Fibroblast of peridontal ligament (primary cell): ENCODE data around the gene NAPEPLD.
A peak's percentile ranks its signal among the peaks of the same experiment; 100 is the strongest.
"Not testable (repeated sequence)": the region's sequence is repeated elsewhere in the genome, so short reads cannot be mapped to it uniquely, and the experiment has no call there.

ENCODE experiments used
- DNase-seq: peaks from one replicate; pipeline ENCODE4 v3.0.0-alpha.2; 2010; ENCODE audit errors: extremely low read depth

Gene NAPEPLD

GRCh38 chr7:103106703-103107070 is 42.2 kb downstream of the NAPEPLD start:
- not testable (repeated sequence) for DNase-seq

- DNase-seq = no peak
Observed at GRCh38 chr7:103106005-103106702, 42.7 kb downstream of the NAPEPLD start.

- no peak for DNase-seq
Observed at GRCh38 chr7:103101543-103101942, 47.4 kb downstream of the NAPEPLD start.

- no peak for DNase-seq
Observed at GRCh38 chr7:103100348-103100747, 48.6 kb downstream of the NAPEPLD start.

GRCh38 chr7:103097041-103097440 is 51.9 kb downstream of the NAPEPLD start:
- no peak for DNase-seq

GRCh38 chr7:103095558-103095957 is 53.3 kb downstream of the NAPEPLD start:
- DNase-seq = not testable (repeated sequence)

GRCh38 chr7:103094102-103094501 is 54.8 kb downstream of the NAPEPLD start:
- DNase-seq = peak; percentile 45

- DNase-seq = no peak
Observed at GRCh38 chr7:103093429-103093828, 55.5 kb downstream of the NAPEPLD start.

GRCh38 chr7:103092321-103092720 is 56.6 kb downstream of the NAPEPLD start:
- DNase-seq = not testable (repeated sequence)

GRCh38 chr7:103083210-103083609 is 65.7 kb downstream of the NAPEPLD start:
- DNase-seq = no peak

GRCh38 chr7:103082497-103082896 is 66.4 kb downstream of the NAPEPLD start:
- no peak for DNase-seq

- DNase-seq = no peak
Observed at GRCh38 chr7:103080923-103081322, 68.0 kb downstream of the NAPEPLD start.

- DNase-seq = no peak
Observed at GRCh38 chr7:103079836-103080235, 69.1 kb downstream of the NAPEPLD start.

GRCh38 chr7:103078226-103078625 is 70.7 kb downstream of the NAPEPLD start:
- DNase-seq = not testable (repeated sequence)

GRCh38 chr7:103077318-103077717 is 71.6 kb downstream of the NAPEPLD start:
- no peak for DNase-seq

- DNase-seq = no peak
Observed at GRCh38 chr7:103076764-103077163, 72.1 kb downstream of the NAPEPLD start.

- DNase-seq = peak; percentile 36
Observed at GRCh38 chr7:103075337-103075918, 73.5 kb downstream of the NAPEPLD start.

GRCh38 chr7:103074519-103075336 is 74.2 kb downstream of the NAPEPLD start, which contains the start of the genes ARMC10 and FBXL13:
TSS of gene ARMC10 (plus strand) at chr7:103075140. CDS start at chr7:103075273, 133 bp downstream.
TSS of gene FBXL13 (minus strand) at chr7:103074796.
- peak; percentile 88 for DNase-seq

- no peak for DNase-seq
Observed at GRCh38 chr7:103073989-103074518, 74.8 kb downstream of the NAPEPLD start.

- no peak for DNase-seq
Observed at GRCh38 chr7:103071000-103071399, 77.9 kb downstream of the NAPEPLD start.

- DNase-seq = no peak
Observed at GRCh38 chr7:103068414-103069403, 80.2 kb downstream of the NAPEPLD start.
